ENCODE measurements around the gene KIF2C.

The KIF2C gene

DNA sequence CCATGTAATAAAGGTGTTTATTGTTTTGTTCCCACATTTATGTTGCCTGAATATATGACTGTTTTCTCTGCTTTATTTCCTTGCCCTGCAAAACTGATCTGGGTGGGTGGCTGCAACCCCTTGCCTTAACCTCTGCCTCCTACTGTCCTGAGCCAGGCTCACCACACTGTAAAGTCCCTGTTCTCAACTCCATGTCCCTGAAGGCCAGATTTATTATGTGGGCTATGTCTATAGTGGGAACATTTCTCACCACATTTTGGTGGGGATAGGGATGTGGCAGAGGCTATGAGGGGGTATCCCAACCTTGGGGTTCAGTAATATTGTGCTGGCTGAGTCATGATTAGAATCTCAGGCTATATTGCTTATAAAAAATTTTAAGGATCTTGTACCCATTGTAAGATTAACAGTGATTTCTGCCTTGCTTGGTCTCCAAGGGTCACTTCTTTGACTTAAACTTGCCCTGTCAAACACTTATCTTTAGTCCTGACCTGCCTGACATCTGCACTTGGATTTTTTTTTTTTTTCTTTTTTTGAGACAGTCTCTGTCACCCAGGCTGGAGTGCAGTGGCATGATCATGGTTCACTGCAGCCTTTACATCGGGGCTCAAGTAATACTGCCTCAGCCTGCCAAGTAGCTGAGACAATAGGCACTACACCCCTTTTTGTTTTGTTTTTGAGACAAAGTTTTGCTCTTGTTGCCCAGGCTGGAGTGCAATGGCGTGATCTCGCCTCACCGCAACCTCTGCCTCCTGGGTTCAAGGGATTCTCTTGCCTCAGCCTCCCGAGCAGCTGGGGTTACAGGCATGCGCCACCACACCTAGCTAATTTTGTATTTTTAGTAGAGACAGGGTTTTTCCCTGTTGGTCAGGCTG lies 39.3 kb downstream of the KIF2C start:
- peak overlapping the region; percentile 9 for H3K4me3 ChIP-seq (ENCODE audit: low read depth, low read length)
- in situ Hi-C loops (cut with HindIII; ENCODE audit: low pct_ligation_motif_present, low sequenced_read_pairs) = no loop called here
- peaks cover 49% of the 10 kb centered on the region for H3K36me3 ChIP-seq (replicated peaks)
- TF ChIP-seq, protein P1, sequence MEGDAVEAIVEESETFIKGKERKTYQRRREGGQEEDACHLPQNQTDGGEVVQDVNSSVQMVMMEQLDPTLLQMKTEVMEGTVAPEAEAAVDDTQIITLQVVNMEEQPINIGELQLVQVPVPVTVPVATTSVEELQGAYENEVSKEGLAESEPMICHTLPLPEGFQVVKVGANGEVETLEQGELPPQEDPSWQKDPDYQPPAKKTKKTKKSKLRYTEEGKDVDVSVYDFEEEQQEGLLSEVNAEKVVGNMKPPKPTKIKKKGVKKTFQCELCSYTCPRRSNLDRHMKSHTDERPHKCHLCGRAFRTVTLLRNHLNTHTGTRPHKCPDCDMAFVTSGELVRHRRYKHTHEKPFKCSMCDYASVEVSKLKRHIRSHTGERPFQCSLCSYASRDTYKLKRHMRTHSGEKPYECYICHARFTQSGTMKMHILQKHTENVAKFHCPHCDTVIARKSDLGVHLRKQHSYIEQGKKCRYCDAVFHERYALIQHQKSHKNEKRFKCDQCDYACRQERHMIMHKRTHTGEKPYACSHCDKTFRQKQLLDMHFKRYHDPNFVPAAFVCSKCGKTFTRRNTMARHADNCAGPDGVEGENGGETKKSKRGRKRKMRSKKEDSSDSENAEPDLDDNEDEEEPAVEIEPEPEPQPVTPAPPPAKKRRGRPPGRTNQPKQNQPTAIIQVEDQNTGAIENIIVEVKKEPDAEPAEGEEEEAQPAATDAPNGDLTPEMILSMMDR (IDR thresholded peaks at IDR 0.05; ENCODE audit: low read depth, low read length, missing control alignments) = no peak
- no peak for DNase-seq
- no peak overlapping the region for H3K27ac ChIP-seq
- no peaks in the 10 kb centered on the region for H3K27me3 ChIP-seq (replicated peaks)

DNA sequence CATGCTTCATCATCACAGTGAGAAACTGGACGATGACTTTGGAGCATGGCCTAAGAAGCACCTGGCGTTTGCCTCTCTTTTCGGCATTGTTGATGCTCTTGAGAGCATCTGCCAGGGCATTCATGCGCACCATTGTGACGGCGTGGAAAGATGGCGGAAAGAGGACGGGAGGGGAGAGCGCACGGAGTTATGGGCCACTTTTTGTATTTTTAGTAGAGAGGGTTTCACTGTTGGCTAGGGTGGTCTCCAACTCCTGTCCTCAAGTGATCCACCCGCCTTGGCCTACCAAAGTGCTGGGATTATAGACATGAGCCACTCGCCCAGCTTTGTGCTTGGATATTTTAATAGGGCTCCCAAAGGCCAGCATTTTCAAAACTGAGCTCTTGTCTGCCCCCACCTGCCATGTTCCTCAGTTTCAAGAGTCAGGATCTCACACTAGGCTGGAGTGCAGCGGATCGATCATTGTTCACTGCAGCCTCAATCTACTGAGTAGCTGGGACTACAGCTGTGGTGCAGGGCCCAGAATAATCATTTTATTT lies 41.0 kb downstream of the KIF2C start:
- Histone ChIP-seq H3K4me3 (ENCODE audit: low read depth, low read length) (no peak overlapping the region), H3K36me3 (replicated peaks) (peaks cover 49% of the 10 kb centered on the region), H3K27me3 (replicated peaks) (no peaks in the 10 kb centered on the region), H3K27ac (no peak overlapping the region)
- DNase-seq = no peak
- TF ChIP-seq, protein P1 (IDR thresholded peaks at IDR 0.05; ENCODE audit: low read depth, low read length, missing control alignments) = no peak
- in situ Hi-C loops (cut with HindIII; ENCODE audit: low pct_ligation_motif_present, low sequenced_read_pairs) = no loop called here

DNA sequence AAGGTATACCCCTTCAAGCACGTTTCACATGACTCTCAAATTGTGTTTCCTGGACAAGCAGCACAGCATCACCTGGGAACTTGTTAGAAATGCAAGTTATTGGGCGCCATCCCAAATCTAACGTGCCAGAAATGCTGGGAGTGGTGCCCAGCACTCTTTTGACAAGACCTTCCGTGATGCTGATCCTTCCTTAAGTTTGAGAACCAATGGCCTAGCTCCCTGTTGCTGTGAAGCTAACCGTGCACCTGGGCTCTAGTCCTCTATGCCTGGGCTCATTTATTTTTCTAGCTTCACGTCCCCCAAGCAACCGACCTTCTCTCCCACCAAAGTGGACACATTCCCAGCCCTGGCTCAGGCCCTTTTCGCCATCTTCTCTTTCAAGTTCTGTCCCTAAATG lies 44.1 kb downstream of the KIF2C start:
- in situ Hi-C loops (cut with HindIII; ENCODE audit: low pct_ligation_motif_present, low sequenced_read_pairs) = no loop called here
- TF ChIP-seq, protein P1 (IDR thresholded peaks at IDR 0.05; ENCODE audit: low read depth, low read length, missing control alignments) = no peak
- Histone ChIP-seq H3K36me3 (replicated peaks) (peaks cover 24% of the 10 kb centered on the region), H3K27ac (no peak overlapping the region), H3K4me3 (ENCODE audit: low read depth, low read length) (peak overlapping the region; percentile 35), H3K27me3 (replicated peaks) (no peaks in the 10 kb centered on the region)
- DNase-seq = no peak

- TF ChIP-seq, protein P1 (IDR thresholded peaks at IDR 0.05; ENCODE audit: low read depth, low read length, missing control alignments) = peak; percentile 28
- DNase-seq = no peak
- H3K27me3 ChIP-seq (replicated peaks) = no peaks in the 10 kb centered on the region
- in situ Hi-C loops (cut with HindIII; ENCODE audit: low pct_ligation_motif_present, low sequenced_read_pairs) = no loop called here
- peak overlapping the region; percentile 35 for H3K4me3 ChIP-seq (ENCODE audit: low read depth, low read length)
- H3K27ac ChIP-seq = no peak overlapping the region
- peaks cover 17% of the 10 kb centered on the region for H3K36me3 ChIP-seq (replicated peaks)
Measured at GRCh38 chr1:44784094-44785028, 44.7 kb downstream of the KIF2C start.

DNA sequence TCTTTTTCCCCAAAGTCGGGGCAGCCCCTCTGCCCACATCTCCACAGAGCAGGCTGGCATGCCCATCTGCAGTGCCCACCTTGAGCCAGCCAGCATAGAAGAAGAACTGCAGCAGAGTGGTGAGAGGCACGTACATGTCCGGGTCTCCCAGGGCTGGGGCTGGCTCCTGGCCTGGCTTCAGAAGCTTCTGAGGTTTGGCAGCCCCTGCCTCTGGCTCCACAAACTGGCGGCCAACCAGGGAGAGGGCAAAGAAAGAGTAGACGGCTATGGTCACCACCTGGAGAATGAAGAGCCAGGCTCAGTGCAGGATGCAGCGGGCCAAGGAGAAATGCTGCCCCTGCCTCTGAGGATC lies 45.4 kb downstream of the KIF2C start:
- no peak overlapping the region for H3K27ac ChIP-seq

More for the DNA sequence above, 45.4 kb downstream of the KIF2C start:
- DNase-seq = no peak
- TF ChIP-seq, protein P1 (IDR thresholded peaks at IDR 0.05; ENCODE audit: low read depth, low read length, missing control alignments) = peak; percentile 0
- in situ Hi-C loops (cut with HindIII; ENCODE audit: low pct_ligation_motif_present, low sequenced_read_pairs) = no loop called here
- Histone ChIP-seq H3K27me3 (replicated peaks) (no peaks in the 10 kb centered on the region), H3K36me3 (replicated peaks) (peaks cover 11% of the 10 kb centered on the region), H3K4me3 (ENCODE audit: low read depth, low read length) (no peak overlapping the region)
